Cardiac septum (tissue), 1 donor: ENCODE data around the gene CDIP1. TPM values are rescaled to one million over a fixed set of nuclear protein-coding genes. Genes with fewer than 3 reads are reported as not detected.
A peak's percentile ranks its signal among the peaks of the same experiment; 100 is the strongest.

Source experiments
- DNase-seq: peaks from one replicate; pipeline ENCODE4 v3.0.0-alpha.2; 2020; ENCODE audit warnings: low spot score
- intact Hi-C: fragments of 100-400 bp; cut with DNase I; formaldehyde crosslinking; loops from one replicate; pipeline ENCODE4 v1.14.0; 2022
- total RNA-seq: library from RNA; stranded (reverse); fragmentation: NEBNext Ultra II Directional; extraction: Animal tissue kit (Norgen Biotek cat#: 25700); gene quantifications from one replicate; pipeline ENCODE4 v1.2.1, GENCODE V29; 2021
- donor health status: DM: no; HTN: no; CAD: no.

Gene CDIP1
- total RNA-seq, 1 donor from 2014 or later = 42.1 TPM

DNA sequence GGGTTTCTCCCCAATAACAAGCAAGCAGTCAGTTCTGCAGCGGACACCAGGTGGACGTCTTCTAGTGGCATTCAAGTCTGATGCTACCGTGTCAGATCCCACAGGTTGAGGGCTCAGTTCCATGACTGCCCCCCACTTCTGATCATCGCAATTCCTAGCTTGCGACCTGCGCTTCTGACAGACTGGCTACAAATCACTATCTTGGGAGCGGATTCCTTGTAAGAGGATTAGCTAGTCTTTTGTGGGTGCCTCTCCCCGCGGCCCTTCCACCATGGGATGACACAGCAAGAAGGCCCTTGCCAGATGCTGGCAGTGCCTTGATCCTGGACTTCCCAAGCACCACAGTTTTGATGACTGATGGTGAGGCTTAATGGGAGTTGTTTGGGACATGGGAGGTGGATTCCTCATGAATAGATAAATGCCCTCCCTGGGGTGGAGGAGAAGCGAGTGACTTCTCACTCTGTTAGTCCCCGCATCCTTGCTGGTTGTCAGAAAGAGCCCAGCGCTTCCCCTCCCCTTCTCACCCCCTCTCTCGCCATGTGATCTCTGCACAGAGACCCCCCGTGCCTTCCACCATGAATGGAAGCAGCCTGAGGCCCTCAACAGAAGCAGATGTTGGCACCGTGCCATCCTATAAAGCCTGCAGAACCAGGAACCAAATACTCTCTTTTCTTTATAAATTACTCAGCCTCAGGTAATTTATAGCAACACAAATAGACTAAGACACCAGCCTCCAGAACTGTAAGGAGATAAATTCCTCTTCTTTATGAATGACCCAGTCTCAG, 19.1 kb downstream of the CDIP1 start:
- DNase-seq = no peak
- intact Hi-C loops = no loop called here

DNA sequence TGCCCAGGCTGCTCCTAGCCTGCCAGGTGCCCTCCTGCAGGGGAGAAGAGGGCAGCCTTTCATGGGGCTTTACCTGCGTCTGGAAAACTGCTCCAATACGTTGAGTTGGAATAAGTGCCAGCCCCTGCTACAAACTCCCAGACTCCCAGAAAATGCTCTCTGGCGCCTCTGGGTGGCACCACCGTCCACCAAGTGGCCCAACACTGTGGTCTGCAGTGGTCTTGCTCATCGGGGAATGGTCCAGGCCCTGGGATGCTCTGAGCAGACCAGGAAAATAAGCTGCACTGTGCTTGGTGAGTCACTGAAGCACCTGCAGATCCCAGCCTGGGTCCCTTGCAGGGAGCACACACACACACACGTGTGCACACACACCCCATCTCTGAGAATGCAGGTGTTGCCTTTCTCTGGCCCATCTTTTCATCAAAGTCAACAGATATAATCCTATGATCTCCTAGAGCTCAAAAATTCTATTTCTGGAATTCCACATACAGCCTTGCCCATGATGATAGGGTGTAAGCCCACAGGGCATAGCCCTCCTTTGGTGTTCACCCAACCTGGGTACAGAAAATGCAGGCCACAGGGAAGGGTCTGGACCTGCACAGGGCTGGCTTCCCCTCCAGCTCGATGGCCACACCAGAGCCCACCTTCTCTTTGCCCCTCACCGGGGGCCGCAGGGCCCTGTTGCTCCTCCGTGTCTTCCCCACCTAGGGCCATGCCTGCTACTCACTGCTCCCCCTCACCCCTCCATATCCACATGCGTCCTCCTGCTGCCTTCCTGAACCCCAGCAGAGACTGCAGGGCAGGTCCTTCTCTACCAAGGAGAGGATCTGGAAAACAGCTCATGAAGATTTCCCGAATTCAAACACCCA, 20.5 kb downstream of the CDIP1 start:
- intact Hi-C loops = no loop called here
- no peak for DNase-seq

DNA sequence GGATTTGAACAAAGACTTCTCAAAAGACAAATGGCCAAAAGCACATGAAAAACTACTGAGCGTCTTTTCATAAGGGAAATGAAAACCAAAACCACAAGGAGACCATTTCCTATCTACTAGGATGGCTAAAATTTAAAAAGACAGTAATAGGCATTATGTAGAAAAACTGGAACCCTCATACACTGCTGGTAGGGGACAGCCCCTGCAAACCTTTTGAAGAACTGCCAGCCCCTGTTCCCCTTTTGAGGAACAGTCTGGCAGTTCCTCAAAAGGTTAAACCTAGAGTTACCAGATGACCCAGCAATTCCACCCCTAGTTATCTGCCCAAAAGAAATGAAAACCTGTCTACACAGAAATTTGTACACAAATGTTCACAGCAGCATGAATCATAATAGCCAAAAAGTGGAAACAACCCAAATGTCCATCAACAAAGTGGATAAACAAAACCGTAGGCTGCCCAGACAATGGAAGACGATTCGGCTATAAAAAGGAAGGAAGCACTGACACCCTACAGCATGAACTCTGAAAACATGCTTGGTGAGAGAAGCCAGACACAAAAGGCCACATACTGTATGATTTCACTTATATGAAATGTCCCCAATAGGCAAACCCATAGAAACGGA, 22.9 kb downstream of the CDIP1 start:
- intact Hi-C loops = no loop called here
- DNase-seq = no peak

DNA sequence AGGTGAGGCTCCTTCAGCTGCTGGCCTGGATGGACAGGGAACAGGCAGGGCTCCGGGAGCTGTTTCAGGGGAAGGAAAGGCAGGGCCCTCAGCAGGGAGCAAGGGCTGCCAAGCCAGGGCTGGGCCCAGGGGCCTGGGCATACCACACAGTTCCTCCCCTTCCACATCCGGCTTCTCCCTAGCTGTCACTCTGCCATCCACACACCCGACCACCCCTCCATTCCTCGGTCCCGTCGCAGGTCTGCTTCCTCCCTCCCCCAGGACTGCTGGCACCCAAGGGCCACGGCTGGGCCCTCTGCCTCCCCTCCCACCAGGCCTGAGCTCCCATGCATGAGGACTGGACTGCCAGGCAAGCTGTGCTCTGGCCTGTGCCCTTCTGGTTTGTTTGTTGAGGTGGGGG, 24.0 kb downstream of the CDIP1 start:
- intact Hi-C loops = loop anchor here (5.0 kb wide), 1 partner anchor 438 kb away; no protein-coding TSS in a partner anchor
- DNase-seq = no peak

DNA sequence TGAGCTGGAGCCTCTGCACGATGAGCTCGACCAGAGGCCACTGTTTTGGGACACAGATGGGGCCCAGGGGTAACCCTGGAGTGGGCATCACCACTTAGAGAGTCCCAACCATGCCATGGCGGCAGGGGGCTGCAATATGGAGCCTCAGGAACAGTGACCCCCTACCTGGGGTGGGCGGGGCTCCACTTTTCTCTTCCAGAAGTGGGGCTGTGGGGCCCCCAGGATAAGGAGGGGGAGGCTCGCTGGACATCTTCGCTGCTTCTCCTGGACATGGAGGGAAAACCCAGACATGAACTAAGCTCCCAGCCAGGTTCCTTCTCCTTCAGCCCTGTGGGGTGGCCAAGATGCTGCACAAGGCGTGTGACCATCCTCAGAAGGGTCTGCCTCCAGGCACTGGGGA, 24.7 kb downstream of the CDIP1 start:
- DNase-seq = no peak
- intact Hi-C loops = loop anchor here (5.0 kb wide), 1 partner anchor 438 kb away; no protein-coding TSS in a partner anchor

DNA sequence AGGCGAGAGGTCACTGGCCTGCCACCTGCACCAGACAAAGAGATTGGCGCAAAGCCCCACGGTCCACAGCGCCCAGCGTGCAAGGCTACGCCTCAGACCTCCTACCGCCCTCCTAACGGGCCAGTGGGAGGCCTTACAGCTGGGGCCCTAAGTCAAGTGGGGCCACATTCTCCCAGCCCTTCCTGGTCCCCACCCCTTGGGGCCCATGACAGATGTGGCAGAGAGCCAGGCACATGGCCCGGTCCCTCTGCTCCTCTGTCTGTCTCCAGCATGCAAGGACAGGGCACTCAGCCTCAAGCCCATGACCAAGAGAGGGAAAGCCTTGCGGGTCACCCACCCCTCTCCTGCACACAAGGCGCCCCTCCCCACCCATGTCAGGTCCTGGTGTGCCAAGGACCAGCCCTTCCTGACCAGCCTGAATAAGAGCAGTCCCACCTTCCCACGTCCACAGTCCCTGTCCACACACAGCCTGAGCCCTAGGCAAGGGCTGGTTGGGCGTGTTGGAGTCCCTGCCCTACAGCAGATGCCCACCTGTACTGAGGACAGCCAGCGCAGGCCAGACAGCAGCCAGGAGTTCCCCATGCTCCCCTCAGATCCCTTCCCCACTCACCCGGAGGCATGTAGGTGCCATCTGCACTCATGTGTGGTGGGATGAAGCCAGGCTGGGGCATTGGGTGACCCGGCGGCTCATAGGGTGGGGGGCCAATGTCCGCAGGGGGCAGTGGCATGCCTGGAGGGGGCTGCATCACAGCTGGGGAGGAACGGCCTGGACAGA, 25.3 kb downstream of the CDIP1 start:
- intact Hi-C loops = loop anchor here (5.0 kb wide), 1 partner anchor 439 kb away; no protein-coding TSS in a partner anchor

DNA sequence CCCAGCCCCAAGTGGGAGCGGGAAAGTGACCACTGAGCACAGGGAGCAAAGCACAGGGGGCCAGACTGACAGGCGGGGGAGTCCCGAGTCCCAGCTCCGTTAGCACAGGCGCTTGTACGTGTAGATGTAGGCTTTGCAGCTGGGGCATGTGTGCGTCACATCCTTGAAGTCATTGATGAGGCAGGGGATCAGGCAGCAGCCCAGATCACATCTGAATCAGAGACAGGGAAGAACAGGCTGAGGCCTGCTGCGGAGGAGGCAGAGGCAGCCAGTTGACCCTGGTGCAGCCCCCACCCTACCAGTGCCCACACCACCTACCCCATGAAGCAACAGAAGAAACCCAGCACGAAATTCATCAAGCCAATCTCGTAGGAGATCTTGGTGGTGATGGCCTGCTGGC, 26.1 kb downstream of the CDIP1 start:
- no peak for DNase-seq
- intact Hi-C loops = loop anchor here (5.0 kb wide), 1 partner anchor 440 kb away; no protein-coding TSS in a partner anchor

More for the DNA sequence above, 25.3 kb downstream of the CDIP1 start:
- no peak for DNase-seq

DNA sequence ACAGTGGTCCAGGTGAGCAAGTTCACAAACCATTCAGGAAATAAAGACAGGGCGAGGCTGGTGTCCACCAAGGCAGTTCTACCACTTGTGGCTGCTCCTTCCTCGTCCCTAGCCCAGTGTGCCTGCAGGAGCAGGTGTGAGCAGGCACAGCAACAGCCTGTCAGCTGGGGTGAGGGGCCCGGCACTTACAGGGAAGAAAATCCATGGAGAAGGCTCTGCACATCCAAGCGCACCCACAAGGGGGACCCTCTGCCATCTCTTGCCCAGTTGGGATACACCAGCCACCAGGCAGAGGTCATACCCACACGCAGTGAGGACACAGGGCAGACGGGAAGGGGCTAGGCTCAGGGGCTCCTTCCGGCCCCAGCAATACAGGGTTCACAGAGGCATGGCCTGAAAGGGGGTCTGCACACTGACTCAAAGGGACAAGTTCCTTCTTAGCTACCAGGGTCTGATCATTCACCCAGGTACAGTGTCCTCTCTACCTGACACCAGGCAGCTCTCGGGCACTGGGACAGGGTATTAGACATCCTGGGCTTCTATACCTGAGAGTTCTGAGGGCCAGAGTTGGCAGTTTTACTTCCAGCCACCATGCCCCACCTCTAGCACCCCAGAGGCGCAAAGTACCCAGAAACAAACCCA, 27.0 kb downstream of the CDIP1 start:
- no peak for DNase-seq
- intact Hi-C loops = loop anchor here (5.0 kb wide), 1 partner anchor 441 kb away; no protein-coding TSS in a partner anchor

DNA sequence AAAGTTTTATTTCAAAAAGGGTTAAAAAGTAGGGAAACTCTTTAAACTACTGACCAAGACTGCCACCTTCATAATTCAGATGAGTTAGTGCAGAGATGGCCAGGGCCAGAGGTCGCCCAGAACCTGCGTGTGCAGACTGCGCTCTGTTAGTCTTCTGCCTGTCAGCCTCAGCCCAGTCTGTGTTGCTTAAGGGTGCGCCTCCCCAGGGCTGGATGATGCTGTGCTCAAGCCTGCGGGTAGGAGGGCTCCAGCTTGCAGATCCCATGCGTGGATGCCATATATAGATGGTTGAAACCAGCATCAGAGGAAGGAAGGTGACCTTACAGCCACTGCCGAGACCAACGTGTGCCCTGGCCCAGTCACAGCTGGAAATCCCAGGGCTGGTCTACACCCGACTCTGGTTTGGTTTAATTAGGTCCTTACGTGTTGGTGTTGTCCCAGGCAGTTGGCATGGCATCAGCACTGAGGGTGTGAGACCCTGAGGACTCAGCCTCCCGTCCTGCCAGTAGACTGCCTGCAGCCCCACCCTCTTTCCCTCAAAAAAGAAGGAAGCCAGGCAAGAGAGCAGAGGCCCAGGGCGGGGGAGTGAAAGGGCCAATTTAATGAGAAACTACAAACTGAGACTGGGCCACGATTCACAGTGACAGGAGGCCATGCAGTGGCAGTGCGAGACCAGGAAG, 27.7 kb downstream of the CDIP1 start:
- intact Hi-C loops = loop anchor here (5.0 kb wide), 1 partner anchor 441 kb away; no protein-coding TSS in a partner anchor
- no peak for DNase-seq

DNA sequence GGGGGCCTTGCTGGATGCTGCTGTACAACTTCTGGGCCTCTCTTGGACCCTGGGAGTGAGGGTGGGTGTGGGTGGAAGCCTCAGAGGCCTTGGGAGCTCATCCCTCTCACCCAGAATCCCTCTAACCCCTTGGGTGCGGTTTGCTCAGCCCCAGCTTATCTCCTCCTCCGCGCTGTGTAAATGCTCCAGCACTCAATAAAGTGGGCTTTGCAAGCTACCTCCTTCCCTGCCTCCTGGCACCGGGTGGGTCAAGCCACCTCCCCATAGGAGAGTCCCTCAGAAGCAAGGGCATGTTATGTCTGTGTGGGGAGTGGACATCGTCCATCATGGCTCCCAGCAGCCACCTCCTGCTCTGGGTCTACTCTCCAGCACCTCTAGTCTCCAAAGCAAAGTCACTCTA, 28.4 kb downstream of the CDIP1 start:
- DNase-seq = no peak
- intact Hi-C loops = loop anchor here (5.0 kb wide), 1 partner anchor 442 kb away; no protein-coding TSS in a partner anchor

DNA sequence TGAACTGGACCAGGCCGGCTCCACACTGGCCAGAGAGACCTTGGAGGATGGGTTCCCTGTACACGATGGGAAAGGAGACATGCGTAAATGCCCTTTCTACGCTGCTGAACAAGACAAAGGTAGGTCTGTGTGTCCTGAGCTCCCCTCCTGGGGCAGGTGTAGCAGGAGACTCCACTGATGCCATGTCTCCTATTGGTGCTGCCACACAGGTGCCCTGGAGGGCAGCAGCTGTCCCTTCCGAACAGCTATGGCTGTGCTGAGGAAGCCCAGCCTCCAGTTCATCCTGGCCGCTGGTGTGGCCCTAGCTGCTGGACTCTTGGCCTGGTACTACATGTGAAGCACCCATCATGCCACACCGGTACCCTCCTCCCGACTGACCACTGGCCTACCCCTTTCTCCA, 29.2 kb downstream of the CDIP1 start:
- intact Hi-C loops = loop anchor here (5.0 kb wide), 1 partner anchor 78 kb away; no protein-coding TSS in a partner anchor
- DNase-seq = no peak

DNA sequence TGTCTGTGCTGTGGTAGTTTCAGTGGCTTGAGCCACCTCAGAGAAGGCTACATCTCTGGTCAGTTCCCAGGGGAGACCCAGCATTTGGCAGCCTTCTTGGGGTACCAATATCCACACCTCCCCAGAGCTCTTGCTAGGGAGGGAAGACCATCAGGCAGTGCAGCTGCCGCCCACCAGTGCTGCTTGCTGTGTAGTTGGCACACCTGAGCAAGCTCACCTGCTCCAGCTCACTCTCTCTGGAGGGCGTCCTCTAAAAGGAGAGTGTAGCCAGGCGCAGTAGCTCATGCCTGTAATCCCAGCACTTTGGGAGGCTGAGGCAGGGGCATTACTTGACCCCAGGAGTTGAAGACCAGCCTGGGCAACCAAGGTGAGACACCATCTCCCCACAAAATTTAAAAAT, 29.8 kb downstream of the CDIP1 start:
- DNase-seq = no peak
- intact Hi-C loops = loop anchor here (5.0 kb wide), 1 partner anchor 78 kb away; no protein-coding TSS in a partner anchor

DNA sequence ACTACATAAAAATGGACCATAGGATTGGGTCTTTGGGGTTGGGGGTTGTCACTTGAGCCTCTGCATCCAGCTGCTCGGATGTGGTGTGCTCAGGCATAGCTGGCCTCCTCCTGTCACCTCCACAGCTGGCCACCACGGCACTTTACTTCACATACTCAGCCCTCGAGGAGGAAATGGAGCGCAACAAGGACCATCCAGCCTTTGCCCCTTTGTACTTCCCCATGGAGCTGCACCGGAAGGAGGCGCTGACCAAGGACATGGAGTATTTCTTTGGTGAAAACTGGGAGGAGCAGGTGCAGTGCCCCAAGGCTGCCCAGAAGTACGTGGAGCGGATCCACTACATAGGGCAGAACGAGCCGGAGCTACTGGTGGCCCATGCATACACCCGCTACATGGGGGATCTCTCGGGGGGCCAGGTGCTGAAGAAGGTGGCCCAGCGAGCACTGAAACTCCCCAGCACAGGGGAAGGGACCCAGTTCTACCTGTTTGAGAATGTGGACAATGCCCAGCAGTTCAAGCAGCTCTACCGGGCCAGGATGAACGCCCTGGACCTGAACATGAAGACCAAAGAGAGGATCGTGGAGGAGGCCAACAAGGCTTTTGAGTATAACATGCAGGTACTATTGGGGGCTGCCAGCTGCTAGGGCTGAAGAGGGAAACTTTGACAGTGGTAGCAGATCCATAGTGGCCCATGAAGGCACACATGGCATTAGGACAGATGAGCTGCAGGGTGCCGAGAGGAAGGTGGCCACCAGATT, 30.8 kb downstream of the CDIP1 start:
- intact Hi-C loops = loop anchor here (2.0 to 5.0 kb wide), 2 partner anchors 41 to 80 kb away; no protein-coding TSS in a partner anchor
- DNase-seq = no peak

DNA sequence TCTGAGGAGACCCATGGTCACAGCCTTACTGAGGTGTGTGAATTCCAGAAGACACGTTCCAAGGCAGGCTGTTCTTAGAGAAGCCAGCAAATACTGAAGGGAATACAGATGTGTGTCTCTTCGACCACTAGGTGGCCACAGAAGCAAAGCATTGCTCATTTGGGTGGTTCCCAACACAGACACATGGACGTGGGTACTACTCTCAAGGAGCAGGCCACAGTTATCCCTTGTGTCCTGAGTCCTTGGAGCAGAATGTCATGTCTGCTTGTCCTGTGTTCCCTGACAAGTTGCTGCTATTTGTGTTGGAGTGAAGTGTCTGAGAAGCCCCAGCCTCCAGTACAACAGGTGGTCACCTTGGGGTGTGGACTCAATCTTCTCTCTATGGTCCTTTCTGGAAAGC, 32.1 kb downstream of the CDIP1 start:
- intact Hi-C loops = loop anchor here (2.0 to 5.0 kb wide), 2 partner anchors 42 to 81 kb away; no protein-coding TSS in a partner anchor
- no peak for DNase-seq

DNA sequence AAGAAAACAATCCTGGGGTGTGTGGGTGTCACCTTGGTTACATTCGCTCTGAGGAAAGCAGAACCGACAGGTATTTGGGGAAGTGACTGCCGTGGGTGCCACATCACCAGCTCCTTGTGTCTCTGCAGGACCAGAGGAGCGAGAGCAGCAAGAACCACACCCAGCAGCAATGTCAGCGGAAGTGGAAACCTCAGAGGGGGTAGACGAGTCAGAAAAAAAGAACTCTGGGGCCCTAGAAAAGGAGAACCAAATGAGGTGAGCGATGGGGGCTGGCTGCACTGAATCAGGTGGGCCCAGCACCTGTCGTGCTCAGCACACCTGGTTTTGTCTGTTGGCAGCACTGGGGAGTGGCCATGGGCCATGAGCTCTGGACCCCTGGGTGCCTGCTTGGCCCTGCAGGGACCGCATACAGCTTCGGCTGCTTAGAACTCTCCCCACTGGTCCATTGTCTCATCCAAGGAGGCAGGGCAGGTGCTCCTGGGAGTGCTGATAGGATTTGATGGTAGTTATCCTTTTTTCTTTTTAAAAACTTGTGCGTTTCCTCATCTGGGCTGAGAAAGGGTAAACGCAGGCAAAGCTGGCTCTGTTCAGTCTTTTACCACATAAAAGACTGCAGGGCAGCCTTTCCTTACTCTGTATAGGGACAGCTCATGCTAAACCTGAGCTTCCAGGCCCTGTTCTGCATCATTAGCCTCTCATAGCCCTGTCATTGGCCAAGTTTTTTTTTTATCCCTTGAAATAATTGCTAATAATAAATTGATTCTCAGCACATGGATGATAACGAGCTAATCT, 33.0 kb downstream of the CDIP1 start:
- intact Hi-C loops = loop anchor here (2.0 to 5.0 kb wide), 2 partner anchors 43 to 82 kb away; no protein-coding TSS in a partner anchor
- peak; percentile 91 for DNase-seq

DNA sequence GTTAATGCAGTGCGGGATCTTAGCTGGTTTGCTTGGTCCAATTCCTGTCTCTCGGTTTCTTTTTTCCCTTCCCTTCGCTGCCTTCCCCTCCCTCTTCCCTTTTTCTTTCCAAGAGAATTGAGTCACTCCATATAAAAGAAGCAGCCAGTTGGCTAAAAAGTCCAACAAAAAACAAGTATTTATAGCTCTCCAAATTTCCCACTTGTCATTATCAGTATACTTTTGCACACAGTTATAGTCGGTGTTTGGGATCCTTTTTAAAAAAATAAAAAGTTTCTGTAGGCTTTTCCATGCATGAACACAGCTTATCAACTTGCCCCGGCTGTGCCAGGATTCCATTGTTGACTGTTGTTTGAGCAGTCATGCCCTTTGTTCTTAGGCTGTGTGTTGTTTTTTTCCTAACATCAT, 37.5 kb downstream of the CDIP1 start:
- intact Hi-C loops = no loop called here
- DNase-seq = no peak
